Endothelial cell of umbilical vein (primary cell): ENCODE data around the gene MAP3K4.

ENCODE experiments used
- EZH2 ChIP-seq: IDR thresholded peaks from 2 replicates; pipeline ENCODE4 v1.6.1; 2012; ENCODE audit warnings: borderline replicate concordance, low read depth, mild to moderate bottlenecking, moderate library complexity, low read length, inconsistent platforms; ENCODE audit not compliant: severe bottlenecking
- FOS ChIP-seq: IDR thresholded peaks from 2 replicates; pipeline ENCODE4 v1.6.1; 2011; ENCODE audit warnings: mild to moderate bottlenecking, low read length, moderate library complexity, borderline replicate concordance; ENCODE audit not compliant: insufficient read depth
- GATA2 ChIP-seq: IDR thresholded peaks from 2 replicates; pipeline ENCODE4 v1.7.0; 2011; ENCODE audit warnings: low read depth, mild to moderate bottlenecking, moderate library complexity, mixed read lengths, low read length; ENCODE audit not compliant: insufficient read length, insufficient read depth
- JUN ChIP-seq: IDR thresholded peaks from 2 replicates; pipeline ENCODE4 v1.6.1; 2011; ENCODE audit warnings: borderline replicate concordance, low read depth; ENCODE audit not compliant: insufficient read length, insufficient read depth
- MYC ChIP-seq: IDR thresholded peaks from one replicate; pipeline ENCODE4 v1.6.1; 2011; ENCODE audit warnings: mild to moderate bottlenecking, low read depth, low read length
- POLR2A ChIP-seq: IDR thresholded peaks from 2 replicates; pipeline ENCODE4 v1.6.1; 2012; ENCODE audit warnings: low read depth, mild to moderate bottlenecking, control low read depth, low read length
- POLR2AphosphoS5 ChIP-seq: IDR thresholded peaks from 2 replicates; pipeline ENCODE4 v1.6.1; 2012; ENCODE audit warnings: low read depth, mild to moderate bottlenecking, control low read depth, low read length, moderate library complexity; ENCODE audit not compliant: insufficient read depth
- TF ChIP-seq, protein P1 (sequence below), 2 donors: IDR thresholded peaks; 1 replicate in 1 of 2; 2 replicates in 1 of 2; pipeline ENCODE4 v1.5.1; 2011; ENCODE audit warnings: low read length in 2 of 2, mild to moderate bottlenecking in 2 of 2, moderate library complexity in 2 of 2, control low read depth in 1 of 2, inconsistent platforms in 1 of 2, low read depth in 1 of 2; ENCODE audit not compliant: insufficient read depth in 1 of 2; ENCODE audit errors: extremely low read depth in 1 of 2
- TF ChIP-seq, protein P2 (sequence below): IDR thresholded peaks from 2 replicates; pipeline ENCODE4 v1.6.1; 2011; ENCODE audit not compliant: insufficient read depth, insufficient read length

DNA sequence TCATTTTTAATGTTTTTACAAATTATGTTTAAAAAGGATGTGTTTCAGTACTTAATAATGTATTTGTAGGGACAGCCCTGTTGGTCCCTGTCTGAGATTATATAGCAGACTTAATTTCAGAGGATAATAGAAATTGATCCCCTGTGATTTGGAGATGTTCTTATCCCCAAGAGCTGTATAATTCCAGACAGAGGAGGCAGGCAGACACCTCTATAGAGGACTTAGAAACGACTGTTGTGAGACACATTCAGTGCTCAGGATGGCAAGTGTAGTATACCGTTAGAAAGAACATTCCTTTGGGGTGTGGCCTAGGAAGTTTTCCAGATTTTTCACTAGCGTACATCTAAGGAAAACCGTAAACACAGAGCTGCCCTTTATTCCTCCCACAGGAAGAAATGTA lies 117.8 kb downstream of the MAP3K4 start:
- TF ChIP-seq EZH2, result no peak
- TF ChIP-seq, protein P1, sequence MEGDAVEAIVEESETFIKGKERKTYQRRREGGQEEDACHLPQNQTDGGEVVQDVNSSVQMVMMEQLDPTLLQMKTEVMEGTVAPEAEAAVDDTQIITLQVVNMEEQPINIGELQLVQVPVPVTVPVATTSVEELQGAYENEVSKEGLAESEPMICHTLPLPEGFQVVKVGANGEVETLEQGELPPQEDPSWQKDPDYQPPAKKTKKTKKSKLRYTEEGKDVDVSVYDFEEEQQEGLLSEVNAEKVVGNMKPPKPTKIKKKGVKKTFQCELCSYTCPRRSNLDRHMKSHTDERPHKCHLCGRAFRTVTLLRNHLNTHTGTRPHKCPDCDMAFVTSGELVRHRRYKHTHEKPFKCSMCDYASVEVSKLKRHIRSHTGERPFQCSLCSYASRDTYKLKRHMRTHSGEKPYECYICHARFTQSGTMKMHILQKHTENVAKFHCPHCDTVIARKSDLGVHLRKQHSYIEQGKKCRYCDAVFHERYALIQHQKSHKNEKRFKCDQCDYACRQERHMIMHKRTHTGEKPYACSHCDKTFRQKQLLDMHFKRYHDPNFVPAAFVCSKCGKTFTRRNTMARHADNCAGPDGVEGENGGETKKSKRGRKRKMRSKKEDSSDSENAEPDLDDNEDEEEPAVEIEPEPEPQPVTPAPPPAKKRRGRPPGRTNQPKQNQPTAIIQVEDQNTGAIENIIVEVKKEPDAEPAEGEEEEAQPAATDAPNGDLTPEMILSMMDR (IDR thresholded peaks at IDR 0.05; ENCODE audit: extremely low read depth in 1 of 2, insufficient read depth in 1 of 2, low read depth in 1 of 2, low read length in 2 of 2), result no peak
- TF ChIP-seq JUN, result no peak
- TF ChIP-seq MYC, result no peak
- no peak for TF ChIP-seq POLR2A
- TF ChIP-seq GATA2, result no peak
- no peak for TF ChIP-seq POLR2AphosphoS5
- TF ChIP-seq, protein P2, sequence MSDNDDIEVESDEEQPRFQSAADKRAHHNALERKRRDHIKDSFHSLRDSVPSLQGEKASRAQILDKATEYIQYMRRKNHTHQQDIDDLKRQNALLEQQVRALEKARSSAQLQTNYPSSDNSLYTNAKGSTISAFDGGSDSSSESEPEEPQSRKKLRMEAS, result no peak
- TF ChIP-seq FOS, result no peak
